IPS DF 4.7 (cell line): ENCODE data around the gene EIF4G2.
A peak's percentile ranks its signal among the peaks of the same experiment; 100 is the strongest.

Experiments used
- DNase-seq: peaks from one replicate; pipeline ENCODE4 v3.0.0-alpha.2; 2013; ENCODE audit warnings: low spot score; ENCODE audit errors: extremely low read depth

Gene EIF4G2

GRCh38 chr11:10809373-10810160, 841 bp upstream of the EIF4G2 start:
- no peak for DNase-seq

GRCh38 chr11:10808235-10808552, 532 bp downstream of the EIF4G2 start:
- DNase-seq, result no peak

GRCh38 chr11:10807493-10808234, 1.1 kb downstream of the EIF4G2 start:
- no peak for DNase-seq

GRCh38 chr11:10806206-10806605, 2.5 kb downstream of the EIF4G2 start:
- DNase-seq, result no peak

GRCh38 chr11:10805741-10806140, 3.0 kb downstream of the EIF4G2 start:
- DNase-seq, result no peak

- DNase-seq, result no peak
Observed at GRCh38 chr11:10803676-10804075, 5.0 kb downstream of the EIF4G2 start.

GRCh38 chr11:10800292-10800691, 8.4 kb downstream of the EIF4G2 start:
- no peak for DNase-seq

GRCh38 chr11:10798330-10798928, 10.3 kb downstream of the EIF4G2 start:
- DNase-seq, result no peak

- no peak for DNase-seq
Observed at GRCh38 chr11:10797531-10797930, 11.2 kb downstream of the EIF4G2 start.

- no peak for DNase-seq
Observed at GRCh38 chr11:10797001-10797400, 11.7 kb downstream of the EIF4G2 start.

GRCh38 chr11:10796191-10796590, 12.5 kb downstream of the EIF4G2 start:
- DNase-seq, result no peak

GRCh38 chr11:10793470-10794255, 15.1 kb downstream of the EIF4G2 start:
- DNase-seq, result no peak

GRCh38 chr11:10792385-10793068, 16.2 kb downstream of the EIF4G2 start:
- DNase-seq, result peak; percentile 68

GRCh38 chr11:10786451-10786850, 22.3 kb downstream of the EIF4G2 start:
- DNase-seq, result no peak

GRCh38 chr11:10785146-10785474, 23.6 kb downstream of the EIF4G2 start:
- no peak for DNase-seq

GRCh38 chr11:10784232-10785145, 24.2 kb downstream of the EIF4G2 start:
- DNase-seq, result no peak

GRCh38 chr11:10780040-10780439, 28.7 kb downstream of the EIF4G2 start:
- DNase-seq, result no peak

GRCh38 chr11:10779086-10779485, 29.6 kb downstream of the EIF4G2 start:
- DNase-seq, result no peak

- no peak for DNase-seq
Observed at GRCh38 chr11:10778217-10778970, 30.3 kb downstream of the EIF4G2 start.

- no peak for DNase-seq
Observed at GRCh38 chr11:10777806-10778205, 30.9 kb downstream of the EIF4G2 start.
